Cerebellar nuclear complex (tissue), 1 donor: ENCODE data around the gene ZNF223.

Source experiments
- DNase-seq, 2 experiments: peaks; one replicate each; lab custom pipeline; 2025; lab: John Stamatoyannopoulos, UW

ZNF223 gene

DNA sequence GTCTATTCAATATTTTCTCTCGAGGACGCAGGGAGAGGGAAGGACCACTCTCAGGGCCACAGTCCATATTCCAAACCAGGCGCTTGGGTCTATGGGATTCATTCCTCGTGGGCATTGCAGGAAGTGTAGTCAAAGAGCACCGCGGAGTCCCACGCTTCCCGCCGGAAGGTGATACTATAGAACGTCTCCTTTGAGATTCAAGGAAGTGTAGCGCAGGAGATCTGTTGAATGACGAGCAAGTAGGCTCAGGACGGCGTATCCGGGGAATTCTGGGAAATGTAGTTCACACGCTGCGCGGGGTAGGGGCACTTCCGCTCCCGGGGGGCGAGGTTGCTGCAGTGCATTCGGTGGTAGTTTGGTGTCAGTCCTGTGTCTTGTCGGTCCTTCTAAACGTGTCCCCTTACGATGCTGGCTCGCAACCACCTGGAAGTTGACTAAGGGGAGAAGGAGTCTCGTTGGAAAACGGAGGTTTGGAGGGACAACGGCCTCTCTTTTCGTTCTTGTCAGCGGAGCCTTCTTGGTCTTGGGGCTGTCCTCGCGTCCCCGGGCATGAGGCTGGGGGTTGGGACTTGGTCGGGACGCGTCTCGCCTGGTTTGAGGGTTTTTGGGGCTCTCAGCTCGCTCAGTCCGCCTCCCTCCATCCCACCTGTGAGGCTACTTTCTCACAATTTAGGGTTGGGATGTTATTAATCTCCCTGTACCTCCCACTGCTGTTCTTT, 20.1 kb downstream of the ZNF223 start, which contains the start of gene ZNF284:
TSS of gene ZNF284 (plus strand) at position 336 of the 719 bp plus-strand sequence. CDS start 4,231 bp downstream, outside the sequence.
- DNase-seq: peak; percentile 73 to 95

- DNase-seq: no peak
Observed at GRCh38 chr19:44072543-44073401, 20.9 kb downstream of the ZNF223 start.

DNA sequence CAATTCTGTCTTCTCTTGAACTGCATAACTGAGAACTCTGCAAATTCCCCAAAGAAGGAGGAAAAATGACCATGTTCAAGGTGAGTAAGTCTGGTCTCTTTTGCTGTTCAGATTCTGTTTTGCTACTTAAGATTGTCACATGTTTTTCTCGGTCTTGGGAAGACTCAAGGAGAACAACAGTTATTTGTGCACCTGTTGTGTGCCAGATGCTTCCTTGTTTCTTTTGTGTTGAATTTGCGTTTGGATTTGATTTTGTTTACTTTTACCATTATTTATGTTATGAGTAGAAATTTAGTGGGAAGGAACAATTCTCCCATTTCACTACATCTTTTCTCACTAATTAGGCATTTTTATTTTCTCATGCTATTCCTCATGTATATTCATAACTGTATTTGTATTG, 24.5 kb downstream of the ZNF223 start:
- DNase-seq: no peak

- no peak for DNase-seq
Observed at GRCh38 chr19:44092108-44092507, 40.3 kb downstream of the ZNF223 start.

DNA sequence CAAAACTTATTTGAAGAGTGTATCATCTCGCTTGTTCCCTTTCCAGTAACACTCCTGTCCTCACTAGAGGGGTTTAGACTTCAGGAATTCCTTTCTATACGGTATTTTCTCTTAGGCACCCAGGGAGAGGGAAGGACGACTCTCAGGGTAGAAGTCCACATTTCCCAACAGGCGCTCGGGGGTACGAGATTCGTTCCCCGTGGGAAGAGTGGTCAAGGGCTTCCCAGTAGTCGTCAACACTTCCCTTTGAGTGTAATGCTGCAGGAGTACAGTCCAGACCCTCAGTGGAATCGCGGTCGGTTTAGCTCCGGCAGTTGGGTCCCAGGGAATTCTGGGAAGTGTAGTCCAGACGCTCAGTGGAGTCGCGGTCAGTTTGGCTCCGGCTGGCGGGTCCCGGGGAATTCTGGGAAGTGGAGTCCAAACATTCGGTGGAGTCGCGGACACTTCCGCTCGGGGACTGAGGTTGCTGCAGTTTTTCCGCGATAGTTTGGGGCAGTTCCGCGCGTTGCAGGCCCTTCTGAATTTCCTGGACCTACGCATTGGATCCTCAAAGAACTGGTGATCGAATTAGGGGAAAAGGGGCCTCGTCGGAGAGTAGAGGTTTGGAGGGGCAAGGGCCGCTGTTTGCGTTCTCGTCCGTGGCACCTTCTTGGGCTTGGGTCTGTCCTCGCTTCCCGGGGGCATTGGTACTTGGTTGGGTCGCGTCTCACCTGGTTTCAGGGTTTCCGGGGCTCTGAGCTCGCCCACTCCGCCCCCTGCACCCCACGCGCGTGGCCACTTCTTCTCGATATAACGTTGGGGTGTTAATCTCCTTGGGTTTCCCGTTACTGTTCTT, 42.3 kb downstream of the ZNF223 start, which contains the start of gene ZNF224:
TSS of gene ZNF224 (plus strand) at position 431 of the 835 bp plus-strand sequence. CDS start 3,513 bp downstream, outside the sequence.
- peak; percentile 51 to 86 for DNase-seq

DNA sequence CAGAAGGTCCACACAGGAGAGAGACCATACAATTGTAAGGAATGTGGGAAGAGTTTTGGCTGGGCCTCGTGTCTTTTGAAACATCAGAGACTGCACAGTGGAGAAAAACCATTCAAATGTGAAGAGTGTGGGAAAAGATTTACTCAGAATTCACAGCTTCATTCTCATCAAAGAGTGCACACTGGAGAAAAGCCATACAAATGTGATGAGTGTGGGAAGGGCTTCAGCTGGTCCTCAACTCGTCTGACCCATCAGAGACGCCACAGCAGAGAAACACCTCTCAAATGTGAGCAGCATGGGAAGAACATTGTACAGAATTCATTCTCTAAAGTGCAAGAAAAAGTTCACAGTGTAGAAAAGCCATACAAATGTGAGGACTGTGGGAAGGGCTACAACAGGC, 55.9 kb downstream of the ZNF223 start:
- DNase-seq: no peak

DNA sequence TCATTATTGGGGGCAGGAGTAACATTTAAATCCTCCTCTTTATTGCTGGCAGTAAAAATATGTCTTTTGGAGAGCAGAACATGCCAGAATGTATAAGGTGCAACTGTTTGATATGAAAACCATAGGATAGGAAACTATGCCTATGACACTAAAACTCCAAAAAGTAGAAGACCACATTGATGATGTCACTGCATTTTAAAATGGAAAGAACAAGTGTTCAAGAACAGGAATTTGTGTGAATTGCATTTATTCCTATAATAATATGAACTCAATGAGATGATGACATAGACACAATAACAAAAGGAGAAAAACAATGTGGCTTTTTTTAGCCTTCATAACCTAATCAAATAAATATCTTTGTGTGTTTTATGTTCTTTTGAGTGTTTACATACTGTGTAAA, 57.6 kb downstream of the ZNF223 start:
- DNase-seq: no peak

- no peak for DNase-seq
Observed at GRCh38 chr19:44111910-44112463, 60.2 kb downstream of the ZNF223 start.

- no peak for DNase-seq
Observed at GRCh38 chr19:44112802-44113137, 60.9 kb downstream of the ZNF223 start.

DNA sequence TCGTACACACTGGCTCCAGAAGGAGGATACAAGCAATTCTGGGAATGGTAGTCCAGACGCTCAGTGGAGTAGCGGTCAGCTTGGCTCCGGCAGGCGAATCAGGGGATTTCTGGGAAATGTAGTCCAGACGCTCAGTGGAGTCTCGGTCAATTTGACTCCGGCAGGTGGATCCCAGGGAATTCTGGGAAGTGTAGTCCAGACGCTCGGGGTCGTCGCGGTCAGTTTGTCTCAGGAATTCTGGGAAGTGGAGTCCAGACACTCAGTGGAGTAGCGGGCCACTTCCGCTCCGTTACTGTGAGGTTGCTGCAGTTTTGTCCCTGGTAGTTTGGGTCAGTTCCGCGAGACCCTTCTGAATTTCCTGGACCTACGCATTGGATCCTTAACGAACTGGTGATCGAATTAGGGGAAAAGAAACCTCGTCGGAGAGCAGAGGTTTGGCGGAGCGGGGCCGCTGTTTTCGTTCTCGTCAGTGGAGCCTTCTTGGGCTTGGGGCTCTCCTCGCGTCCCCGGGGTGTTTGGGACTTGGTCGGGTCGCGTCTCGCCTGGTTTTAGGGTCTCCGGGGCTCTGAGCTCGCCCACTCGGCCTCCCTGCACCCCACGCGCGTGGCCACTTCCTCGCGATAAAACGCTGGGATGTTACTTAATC, 61.4 kb downstream of the ZNF223 start, which contains the start of gene ZNF225:
TSS of gene ZNF225 (plus strand) at position 262 of the 646 bp plus-strand sequence. CDS start 2,429 bp downstream, outside the sequence.
- DNase-seq: peak; percentile 97 to 99

- no peak for DNase-seq
Observed at GRCh38 chr19:44113784-44114390, 62.1 kb downstream of the ZNF223 start.
